Kidney (tissue), 14 donors: ENCODE data around the gene RNF224. TPM values are rescaled to one million over a fixed set of nuclear protein-coding genes. Genes with fewer than 3 reads are reported as not detected.

ENCODE experiments used
- DNase-seq, 5 donors: peaks; one replicate each; pipeline ENCODE4 v3.0.0-alpha.2; 2013 to 2020
- FAIRE-seq: peaks from 2 replicates; lab custom pipeline; 2012; peaks lifted over from hg19 to GRCh38; lab: Jason Lieb, UNC
- H3K27ac ChIP-seq, 2 donors: one replicate each; pipeline ENCODE4 v1.7.0; 2013; ENCODE audit warnings: low read depth in 2 of 2, low read length in 2 of 2, inconsistent platforms in 1 of 2
- H3K27me3 ChIP-seq: one replicate; pipeline ENCODE4 v1.7.1; 2013; ENCODE audit warnings: low read length, inconsistent platforms; ENCODE audit not compliant: control insufficient read depth, insufficient read depth
- H3K36me3 ChIP-seq, 3 donors: one replicate each; pipeline versions ENCODE4 v1.7.0 to v1.7.1; 2013; ENCODE audit warnings: low read length in 3 of 3, control low read depth in 1 of 3, inconsistent platforms in 1 of 3; ENCODE audit not compliant: insufficient read depth in 3 of 3, control insufficient read depth in 2 of 3
- H3K4me1 ChIP-seq, 3 donors: one replicate each; pipeline versions ENCODE4 v1.7.0 to v1.7.1; 2013; ENCODE audit warnings: low read length in 3 of 3, inconsistent platforms in 1 of 3, low read depth in 1 of 3; ENCODE audit not compliant: control insufficient read depth in 2 of 3, insufficient read depth in 2 of 3
- H3K4me3 ChIP-seq, 3 donors: one replicate each; pipeline versions ENCODE4 v1.7.0 to v1.8.1; 2013; ENCODE audit warnings: low read length in 3 of 3, control low read depth in 1 of 3, inconsistent platforms in 1 of 3
- H3K9ac ChIP-seq, 3 donors: one replicate each; pipeline versions ENCODE4 v1.7.0 to v1.7.1; 2013; ENCODE audit warnings: low read length in 3 of 3, control low read depth in 1 of 3, inconsistent platforms in 1 of 3
- H3K9me3 ChIP-seq, 3 donors: one replicate each; pipeline versions ENCODE4 v1.7.0 to v1.7.1; 2013; ENCODE audit warnings: low read length in 3 of 3, control low read depth in 1 of 3, inconsistent platforms in 1 of 3; ENCODE audit not compliant: control insufficient read depth in 2 of 3, insufficient read depth in 1 of 3
- CTCF ChIP-seq: IDR thresholded peaks from 3 replicates; pipeline ENCODE4 v1.5.1; 2012; ENCODE audit warnings: mild to moderate bottlenecking, moderate library complexity, borderline replicate concordance; ENCODE audit not compliant: insufficient read depth; ENCODE audit errors: extremely low read depth
- intact Hi-C: fragments of 100-400 bp; cut with DNase I; formaldehyde crosslinking; loops from one replicate; pipeline ENCODE4 v1.11.1; 2022
- polyA plus RNA-seq: library from polyadenylated mRNA; stranded (reverse); fragments of 350-450 nt; fragmentation: Illumina TruSeq; extraction: RNeasy Lipid Tissue Mini Kit (QIAGEN cat#74804); gene quantifications from one replicate; pipeline ENCODE4 v1.2.3, GENCODE V29; 2014; ENCODE audit warnings: low read depth, low replicate concordance; ENCODE audit not compliant: insufficient read depth
- total RNA-seq: library from RNA; stranded (reverse); fragmentation: NEBNext Ultra II Directional; extraction: Animal tissue kit (Norgen Biotek cat#: 25700); gene quantifications from one replicate; pipeline ENCODE4 v1.2.1, GENCODE V29; 2021
- donor health status: control.
- donor health status: control.
- donor health status: control.
- donor health status: control.
- donor health status: control.
- donor health status: DM: yes; HTN: yes; CAD: no.
- donor health status: Normal renal cell carcinoma (clear cell type).

Gene RNF224
- total and polyA plus RNA-seq, 2 donors from 2014 or later = 0.80 to 0.85 TPM

GRCh38 chr9:137205126-137206069, 21.9 kb upstream of the RNF224 start, which contains the start of the genes NDOR1 and TMEM203:
Gene NDOR1 (plus strand): TSS chr9:137205700. CDS start chr9:137205778, 78 bp downstream.
Gene TMEM203 (minus strand): TSS chr9:137205648. CDS start chr9:137205414, 234 bp downstream.
- DNase-seq (peak; percentile 92 to 97 (median 93)), FAIRE-seq (no peak)
- Histone ChIP-seq H3K36me3 (no peaks in the 10 kb centered on the region), H3K27me3 (no peaks in the 10 kb centered on the region), H3K9ac (peak within 1 kb of the TSS; percentile 65 to 88 (median 78)), H3K4me1 (peaks cover 3 to 37% (median 13%) of the 10 kb centered on the region in 3 donors), H3K9me3 (no peaks in the 10 kb centered on the region), H3K4me3 (peak within 1 kb of the TSS; percentile 91 to 97 (median 94)), H3K27ac (peak within 1 kb of the TSS; percentile 65 to 71)
- TF ChIP-seq CTCF = no peak
- intact Hi-C loops = no loop called here

GRCh38 chr9:137206602-137207001, 20.7 kb upstream of the RNF224 start:
- intact Hi-C loops = no loop called here
- no peaks in the 10 kb centered on the region for H3K36me3 ChIP-seq
- DNase-seq (no peak), FAIRE-seq (no peak)
- H3K9ac ChIP-seq = peak overlapping the region in 1 of 3 donors; percentile 88
- no peaks in the 10 kb centered on the region for H3K27me3 ChIP-seq
- H3K9me3 ChIP-seq = no peaks in the 10 kb centered on the region
- no peak overlapping the region for H3K27ac ChIP-seq
- H3K4me3 ChIP-seq = peak overlapping the region; percentile 73 to 97 (median 78)
- TF ChIP-seq CTCF = no peak
- H3K4me1 ChIP-seq = peaks cover 3 to 30% (median 8%) of the 10 kb centered on the region in 3 donors

GRCh38 chr9:137211532-137211931, 15.8 kb upstream of the RNF224 start:
- no peak overlapping the region for H3K9ac ChIP-seq
- no peaks in the 10 kb centered on the region for H3K9me3 ChIP-seq
- DNase-seq (no peak), FAIRE-seq (no peak)
- no peak for TF ChIP-seq CTCF
- H3K27ac ChIP-seq = no peak overlapping the region
- peaks cover 0 to 2% (median 0%) of the 10 kb centered on the region in 3 donors for H3K36me3 ChIP-seq
- no peak overlapping the region for H3K4me3 ChIP-seq
- no peaks in the 10 kb centered on the region for H3K27me3 ChIP-seq
- peaks cover 0 to 5% (median 0%) of the 10 kb centered on the region in 3 donors for H3K4me1 ChIP-seq
- intact Hi-C loops = no loop called here
